ENCODE results near the gene IFNAR1.

GRCh38 chr21:33313183-33313582, 11.6 kb upstream of the IFNAR1 start:
- TF ChIP-seq CTCF (conservative IDR thresholded peaks at IDR 0.05; ENCODE audit: low read length) (no peak), EZH2phosphoT487 (IDR thresholded peaks at IDR 0.05; ENCODE audit: borderline replicate concordance) (no peak)

Measured in Loucy (cell line).